Kidney (tissue), 14 donors: Measurements from ENCODE around the gene NUDT22. TPM values are rescaled to one million over a fixed set of nuclear protein-coding genes. Genes with fewer than 3 reads are reported as not detected.

Experiments used
- DNase-seq, 5 donors: peaks; one replicate each; pipeline ENCODE4 v3.0.0-alpha.2; 2013 to 2020
- FAIRE-seq: peaks from 2 replicates; lab custom pipeline; 2012; peaks lifted over from hg19 to GRCh38; lab: Jason Lieb, UNC
- H3K27ac ChIP-seq, 2 donors: one replicate each; pipeline ENCODE4 v1.7.0; 2013; ENCODE audit warnings: low read depth in 2 of 2, low read length in 2 of 2, inconsistent platforms in 1 of 2
- H3K27me3 ChIP-seq: one replicate; pipeline ENCODE4 v1.7.1; 2013; ENCODE audit warnings: low read length, inconsistent platforms; ENCODE audit not compliant: control insufficient read depth, insufficient read depth
- H3K36me3 ChIP-seq, 3 donors: one replicate each; pipeline versions ENCODE4 v1.7.0 to v1.7.1; 2013; ENCODE audit warnings: low read length in 3 of 3, control low read depth in 1 of 3, inconsistent platforms in 1 of 3; ENCODE audit not compliant: insufficient read depth in 3 of 3, control insufficient read depth in 2 of 3
- H3K4me1 ChIP-seq, 3 donors: one replicate each; pipeline versions ENCODE4 v1.7.0 to v1.7.1; 2013; ENCODE audit warnings: low read length in 3 of 3, inconsistent platforms in 1 of 3, low read depth in 1 of 3; ENCODE audit not compliant: control insufficient read depth in 2 of 3, insufficient read depth in 2 of 3
- H3K4me3 ChIP-seq, 3 donors: one replicate each; pipeline versions ENCODE4 v1.7.0 to v1.8.1; 2013; ENCODE audit warnings: low read length in 3 of 3, control low read depth in 1 of 3, inconsistent platforms in 1 of 3
- H3K9ac ChIP-seq, 3 donors: one replicate each; pipeline versions ENCODE4 v1.7.0 to v1.7.1; 2013; ENCODE audit warnings: low read length in 3 of 3, control low read depth in 1 of 3, inconsistent platforms in 1 of 3
- H3K9me3 ChIP-seq, 3 donors: one replicate each; pipeline versions ENCODE4 v1.7.0 to v1.7.1; 2013; ENCODE audit warnings: low read length in 3 of 3, control low read depth in 1 of 3, inconsistent platforms in 1 of 3; ENCODE audit not compliant: control insufficient read depth in 2 of 3, insufficient read depth in 1 of 3
- CTCF ChIP-seq: IDR thresholded peaks from 3 replicates; pipeline ENCODE4 v1.5.1; 2012; ENCODE audit warnings: mild to moderate bottlenecking, moderate library complexity, borderline replicate concordance; ENCODE audit not compliant: insufficient read depth; ENCODE audit errors: extremely low read depth
- intact Hi-C: fragments of 100-400 bp; cut with DNase I; formaldehyde crosslinking; loops from one replicate; pipeline ENCODE4 v1.11.1; 2022
- polyA plus RNA-seq: library from polyadenylated mRNA; stranded (reverse); fragments of 350-450 nt; fragmentation: Illumina TruSeq; extraction: RNeasy Lipid Tissue Mini Kit (QIAGEN cat#74804); gene quantifications from one replicate; pipeline ENCODE4 v1.2.3, GENCODE V29; 2014; ENCODE audit warnings: low read depth, low replicate concordance; ENCODE audit not compliant: insufficient read depth
- total RNA-seq: library from RNA; stranded (reverse); fragmentation: NEBNext Ultra II Directional; extraction: Animal tissue kit (Norgen Biotek cat#: 25700); gene quantifications from one replicate; pipeline ENCODE4 v1.2.1, GENCODE V29; 2021
- donor health status: control.
- donor health status: control.
- donor health status: control.
- donor health status: control.
- donor health status: control.
- donor health status: DM: yes; HTN: yes; CAD: no.
- donor health status: Normal renal cell carcinoma (clear cell type).

Gene NUDT22
- total and polyA plus RNA-seq, 2 donors from 2014 or later: 64.5 to 150 TPM

DNA sequence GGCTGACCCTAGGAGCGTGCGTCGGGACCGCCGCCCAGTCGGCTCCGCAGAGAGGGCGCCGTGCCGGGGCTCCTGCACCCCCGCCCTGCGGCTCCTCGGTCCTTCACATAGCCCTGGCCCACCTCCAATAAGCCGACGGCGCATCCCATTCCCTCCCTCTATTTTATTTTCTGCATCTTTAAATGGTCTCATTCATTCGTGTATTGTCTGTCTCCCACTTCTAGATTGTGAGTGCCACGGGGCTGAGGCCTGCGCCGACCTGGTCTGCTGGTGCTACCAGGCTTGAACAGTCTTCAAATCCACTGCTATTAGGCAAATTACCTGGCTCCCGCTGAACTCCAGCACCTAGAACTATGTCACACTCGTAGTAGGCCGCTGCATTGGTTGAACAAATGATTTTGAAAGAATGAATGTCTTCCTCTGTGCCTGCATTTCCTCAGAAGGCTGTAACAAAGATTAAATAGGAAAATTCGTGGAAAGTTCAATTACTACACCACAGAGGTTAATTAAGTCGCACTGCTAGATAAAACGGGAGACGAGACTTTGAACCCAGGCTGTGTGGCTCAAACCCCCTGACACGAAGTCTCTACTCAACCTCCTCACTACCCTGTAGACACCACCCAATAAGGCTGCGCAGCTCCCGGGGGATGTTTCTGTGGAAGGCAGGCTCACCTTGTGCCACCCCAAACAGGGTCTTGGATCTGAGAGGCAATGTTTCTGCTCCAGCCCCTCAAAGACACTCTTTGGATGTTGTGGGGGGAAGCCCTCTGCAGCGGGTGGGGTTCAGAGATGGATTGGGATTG, 21.9 kb downstream of the NUDT22 start:
- DNase-seq (no peak), FAIRE-seq (no peak)
- Histone ChIP-seq H3K27me3 (no peaks in the 10 kb centered on the region), H3K4me1 (peaks cover 0 to 39% (median 5%) of the 10 kb centered on the region in 3 donors), H3K27ac (peak overlapping the region; percentile 89 to 91), H3K4me3 (peak overlapping the region in 2 of 3 donors; percentile 18 to 97), H3K9me3 (no peaks in the 10 kb centered on the region), H3K36me3 (peaks cover 0 to 9% (median 4%) of the 10 kb centered on the region in 3 donors), H3K9ac (peak overlapping the region in 1 of 3 donors; percentile 48)
- intact Hi-C loops: no loop called here
- no peak for TF ChIP-seq CTCF

DNA sequence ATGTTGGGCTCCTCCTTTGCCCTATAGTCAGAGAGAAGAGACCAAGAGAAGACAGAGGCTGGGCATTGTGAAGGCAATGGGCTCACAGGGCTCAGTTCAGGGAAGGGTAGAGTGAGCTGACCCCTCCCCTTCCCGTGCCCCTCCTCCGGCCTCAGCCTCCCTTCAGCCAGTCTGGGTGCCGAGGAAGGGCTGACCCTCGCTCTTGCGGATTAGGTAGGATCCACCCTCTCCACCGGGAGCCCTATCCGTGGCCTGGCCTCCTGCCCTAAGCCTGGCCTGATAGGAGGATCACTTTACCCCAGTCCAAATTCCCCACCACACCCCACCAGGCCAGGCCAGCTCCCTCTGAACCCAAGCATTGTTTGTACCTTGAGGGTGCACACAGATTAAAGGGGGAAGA, 22.5 kb downstream of the NUDT22 start:
- DNase-seq (no peak), FAIRE-seq (no peak)
- H3K4me3 ChIP-seq: no peak overlapping the region
- intact Hi-C loops: no loop called here
- no peak overlapping the region for H3K27ac ChIP-seq
- peaks cover 0 to 6% (median under 1%) of the 10 kb centered on the region in 3 donors for H3K36me3 ChIP-seq
- peaks cover 0 to 37% (median 5%) of the 10 kb centered on the region in 3 donors for H3K4me1 ChIP-seq
- H3K9ac ChIP-seq: no peak overlapping the region
- H3K27me3 ChIP-seq: no peaks in the 10 kb centered on the region
- TF ChIP-seq CTCF: no peak
- H3K9me3 ChIP-seq: no peaks in the 10 kb centered on the region

DNA sequence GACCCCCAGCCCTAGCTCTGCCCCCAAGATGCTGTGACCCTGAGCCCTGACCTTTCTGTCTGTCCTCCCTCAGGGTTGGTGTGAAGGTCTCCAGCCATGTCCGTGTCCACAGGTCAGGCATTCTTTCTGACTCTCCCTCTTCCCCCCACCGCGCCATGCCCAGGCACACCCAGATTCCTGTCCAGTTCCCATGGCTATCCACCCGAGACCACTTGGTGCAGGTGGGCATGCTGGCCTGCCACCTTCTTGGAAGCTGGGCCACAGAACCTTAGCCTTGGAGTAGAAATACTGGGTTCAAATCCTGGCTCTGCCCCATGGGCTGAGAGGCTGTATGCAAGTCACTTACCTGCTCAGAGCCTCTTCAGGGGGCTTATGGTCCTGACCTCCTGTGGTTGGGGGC, 23.0 kb downstream of the NUDT22 start:
- FAIRE-seq (no peak), DNase-seq (no peak)
- Histone ChIP-seq H3K4me3 (no peak overlapping the region), H3K36me3 (peaks cover 0 to 1% (median 0%) of the 10 kb centered on the region in 3 donors), H3K4me1 (peaks cover 0 to 37% (median 5%) of the 10 kb centered on the region in 3 donors), H3K9me3 (no peaks in the 10 kb centered on the region), H3K9ac (no peak overlapping the region), H3K27me3 (no peaks in the 10 kb centered on the region), H3K27ac (no peak overlapping the region)
- TF ChIP-seq CTCF: no peak
- intact Hi-C loops: no loop called here
